GM12872 (cell line): ENCODE data around the gene POLR1A.

Experiments used
- TF ChIP-seq, protein P1 (sequence below): IDR thresholded peaks from 3 replicates; pipeline ENCODE4 v1.5.1; 2011; ENCODE audit warnings: low read depth, mild to moderate bottlenecking, low read length, moderate library complexity; ENCODE audit not compliant: insufficient read depth

POLR1A gene

GRCh38 chr2:85972355-85972754, 133.3 kb downstream of the POLR1A start:
- TF ChIP-seq, protein P1, sequence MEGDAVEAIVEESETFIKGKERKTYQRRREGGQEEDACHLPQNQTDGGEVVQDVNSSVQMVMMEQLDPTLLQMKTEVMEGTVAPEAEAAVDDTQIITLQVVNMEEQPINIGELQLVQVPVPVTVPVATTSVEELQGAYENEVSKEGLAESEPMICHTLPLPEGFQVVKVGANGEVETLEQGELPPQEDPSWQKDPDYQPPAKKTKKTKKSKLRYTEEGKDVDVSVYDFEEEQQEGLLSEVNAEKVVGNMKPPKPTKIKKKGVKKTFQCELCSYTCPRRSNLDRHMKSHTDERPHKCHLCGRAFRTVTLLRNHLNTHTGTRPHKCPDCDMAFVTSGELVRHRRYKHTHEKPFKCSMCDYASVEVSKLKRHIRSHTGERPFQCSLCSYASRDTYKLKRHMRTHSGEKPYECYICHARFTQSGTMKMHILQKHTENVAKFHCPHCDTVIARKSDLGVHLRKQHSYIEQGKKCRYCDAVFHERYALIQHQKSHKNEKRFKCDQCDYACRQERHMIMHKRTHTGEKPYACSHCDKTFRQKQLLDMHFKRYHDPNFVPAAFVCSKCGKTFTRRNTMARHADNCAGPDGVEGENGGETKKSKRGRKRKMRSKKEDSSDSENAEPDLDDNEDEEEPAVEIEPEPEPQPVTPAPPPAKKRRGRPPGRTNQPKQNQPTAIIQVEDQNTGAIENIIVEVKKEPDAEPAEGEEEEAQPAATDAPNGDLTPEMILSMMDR, result no peak

GRCh38 chr2:85971366-85971765, 134.3 kb downstream of the POLR1A start:
- TF ChIP-seq, protein P1, result no peak
